MCF 10A (cell line): ENCODE measurements around the gene RBFOX1. TPM values are rescaled to one million over a fixed set of nuclear protein-coding genes. Genes with fewer than 3 reads are reported as not detected.
A peak's percentile ranks its signal among the peaks of the same experiment; 100 is the strongest.

ENCODE experiments used
- BruUV-seq: library from RNA; stranded (reverse); fragments of 400-500 nt; replicated peaks from 2 replicates; lab custom pipeline; 2021; lab: Mats Ljungman, UMichigan
- CTCF ChIA-PET: fragments of 300-600 bp; sonication (Branson Sonifier 250); formaldehyde crosslinking; extraction: SDS; loops from one replicate; lab custom pipeline; 2021; ENCODE audit warnings: antibody characterized with exemption, inconsistent platforms; lab: Yijun Ruan, JAX
- POLR2A ChIA-PET: fragments of 300-600, 350-650 bp; sonication (Branson Sonifier 250); formaldehyde crosslinking; extraction: SDS; loops from one replicate; lab custom pipeline; 2020; ENCODE audit warnings: antibody characterized with exemption, inconsistent platforms; lab: Yijun Ruan, JAX
- DNase-seq: peaks from one replicate; pipeline ENCODE4 v3.0.0-alpha.2; 2018; ENCODE audit not compliant: unreplicated experiment
- H3K27ac Mint-ChIP-seq: one replicate; pipeline ENCODE4 v1.8.0; 2022; ENCODE audit warnings: mild to moderate bottlenecking, low read depth, mixed read lengths; ENCODE audit not compliant: unreplicated experiment
- H3K27me3 Mint-ChIP-seq: one replicate; pipeline ENCODE4 v1.8.0; 2022; ENCODE audit warnings: mixed read lengths; ENCODE audit not compliant: insufficient read depth, unreplicated experiment
- H3K36me3 Mint-ChIP-seq: one replicate; pipeline ENCODE4 v1.8.0; 2022; ENCODE audit warnings: mild to moderate bottlenecking, moderate library complexity, mixed read lengths; ENCODE audit not compliant: insufficient read depth, unreplicated experiment
- H3K4me1 Mint-ChIP-seq: one replicate; pipeline ENCODE4 v1.8.0; 2022; ENCODE audit warnings: mixed read lengths; ENCODE audit not compliant: insufficient read depth, unreplicated experiment
- H3K4me3 Mint-ChIP-seq: one replicate; pipeline ENCODE4 v1.8.0; 2022; ENCODE audit warnings: mild to moderate bottlenecking, moderate library complexity, mixed read lengths; ENCODE audit not compliant: unreplicated experiment
- H3K9me3 Mint-ChIP-seq: one replicate; pipeline ENCODE4 v1.8.0; 2022; ENCODE audit warnings: mixed read lengths; ENCODE audit not compliant: unreplicated experiment
- CTCF ChIP-seq: fragments of 200-600 bp; IDR thresholded peaks from one replicate; pipeline ENCODE4 v1.8.0; 2022; ENCODE audit warnings: antibody characterized with exemption, mild to moderate bottlenecking; ENCODE audit not compliant: unreplicated experiment
- intact Hi-C: fragments of 100-400 bp; cut with micrococcal nuclease; formaldehyde crosslinking; loops from 2 replicates; pipeline ENCODE4 v1.14.1; 2022
- total RNA-seq: library from RNA; stranded (reverse); gene quantifications from 2 replicates; pipeline ENCODE4 v1.2.3, GENCODE V29; 2022

Gene RBFOX1
- total RNA-seq, 1 experiment from 2014 or later = not detected

GRCh38 chr16:7714775-7715174 lies 382.1 kb downstream of the RBFOX1 start:
- DNase-seq = no peak
- intact Hi-C loops = no loop called here
- Mint-ChIP-seq H3K27me3 (no peaks in the 10 kb centered on the region), H3K4me3 (no peak overlapping the region), H3K36me3 (no peaks in the 10 kb centered on the region), H3K4me1 (no peaks in the 10 kb centered on the region), H3K9me3 (peaks cover 16% of the 10 kb centered on the region), H3K27ac (no peak overlapping the region)
- TF ChIP-seq CTCF = no peak
- no TSS peak for BruUV-seq
- CTCF ChIA-PET = interaction anchor here (0.6 kb wide), 1 partner anchor 80 kb away, joined by 3 read pairs; no protein-coding TSS in a partner anchor
- POLR2A ChIA-PET = no interaction called here

GRCh38 chr16:7716660-7717550 lies 384.3 kb downstream of the RBFOX1 start:
- intact Hi-C loops = no loop called here
- ChIA-PET CTCF (no interaction called here), POLR2A (no interaction called here)
- H3K4me1 Mint-ChIP-seq = no peaks in the 10 kb centered on the region
- H3K9me3 Mint-ChIP-seq = peaks cover 15% of the 10 kb centered on the region
- no peak overlapping the region for H3K4me3 Mint-ChIP-seq
- no peak overlapping the region for H3K27ac Mint-ChIP-seq
- DNase-seq = no peak
- no peaks in the 10 kb centered on the region for H3K27me3 Mint-ChIP-seq
- TF ChIP-seq CTCF = no peak
- no peaks in the 10 kb centered on the region for H3K36me3 Mint-ChIP-seq
- BruUV-seq = no TSS peak

- H3K36me3 Mint-ChIP-seq = no peaks in the 10 kb centered on the region
- no peaks in the 10 kb centered on the region for H3K4me1 Mint-ChIP-seq
- intact Hi-C loops = no loop called here
- TF ChIP-seq CTCF = no peak
- H3K4me3 Mint-ChIP-seq = no peak overlapping the region
- BruUV-seq = no TSS peak
- H3K27me3 Mint-ChIP-seq = no peaks in the 10 kb centered on the region
- DNase-seq = no peak
- H3K9me3 Mint-ChIP-seq = peaks cover 30% of the 10 kb centered on the region
- ChIA-PET POLR2A (no interaction called here), CTCF (no interaction called here)
- H3K27ac Mint-ChIP-seq = no peak overlapping the region
Observed at GRCh38 chr16:7722761-7723160, 390.1 kb downstream of the RBFOX1 start.

- no peak overlapping the region for H3K27ac Mint-ChIP-seq
- H3K4me3 Mint-ChIP-seq = peak overlapping the region; percentile 48
- CTCF ChIA-PET = no interaction called here
- intact Hi-C loops = no loop called here
- H3K9me3 Mint-ChIP-seq = peaks cover 8% of the 10 kb centered on the region
- BruUV-seq = no TSS peak
- DNase-seq = no peak
- no peaks in the 10 kb centered on the region for H3K4me1 Mint-ChIP-seq
- POLR2A ChIA-PET = no interaction called here
- H3K36me3 Mint-ChIP-seq = no peaks in the 10 kb centered on the region
- TF ChIP-seq CTCF = no peak
- H3K27me3 Mint-ChIP-seq = no peaks in the 10 kb centered on the region
Observed at GRCh38 chr16:7731141-7731540, 398.5 kb downstream of the RBFOX1 start.
